H1 (cell line): ENCODE data around the gene EPHB1. TPM values are rescaled to one million over a fixed set of nuclear protein-coding genes. Genes with fewer than 3 reads are reported as not detected.

ENCODE experiments used
- CTCF ChIA-PET: fragments of 300-600 bp; sonication (Branson Sonifier 250); formaldehyde crosslinking; loops from one replicate; lab custom pipeline; 2021; ENCODE audit not compliant: partially characterized antibody; lab: Charles Lee
- POLR2A ChIA-PET: fragments of 300-600 bp; sonication (Branson Sonifier 250); formaldehyde crosslinking; loops from one replicate; lab custom pipeline; 2021; ENCODE audit warnings: inconsistent platforms; ENCODE audit not compliant: partially characterized antibody; lab: Charles Lee
- DNase-seq, 2 experiments: peaks; one replicate each; pipeline versions ENCODE4 v3.0.0 to v3.0.0-alpha.2; 2010 to 2022; ENCODE audit warnings: low spot score in 2 of 2, low read depth in 1 of 2, mixed read lengths in 1 of 2
- FAIRE-seq: peaks from 2 replicates; lab custom pipeline; 2011; peaks lifted over from hg19 to GRCh38; lab: Jason Lieb, UNC
- H2AFZ ChIP-seq: 2 replicates; pipeline ENCODE4 v1.8.1; 2012; ENCODE audit warnings: low read length, inconsistent platforms
- H2AK5ac ChIP-seq: 2 replicates; pipeline ENCODE4 v1.6.1; 2013; ENCODE audit warnings: low read depth, low read length
- H2BK120ac ChIP-seq: replicated peaks from 2 replicates; pipeline ENCODE3; 2013; ENCODE audit warnings: low read depth, low read length, inconsistent platforms
- H2BK12ac ChIP-seq: 2 replicates; pipeline ENCODE4 v1.6.1; 2013; ENCODE audit warnings: low read depth, low read length
- H2BK15ac ChIP-seq: 2 replicates; pipeline ENCODE4 v1.6.1; 2013; ENCODE audit warnings: low read length
- H2BK20ac ChIP-seq: 2 replicates; pipeline ENCODE4 v1.6.1; 2013; ENCODE audit warnings: low read length
- H2BK5ac ChIP-seq: 2 replicates; pipeline ENCODE4 v1.6.1; 2013; ENCODE audit warnings: low read depth, low read length
- H3K14ac ChIP-seq: 2 replicates; pipeline ENCODE4 v1.6.1; 2013; ENCODE audit warnings: inconsistent platforms; ENCODE audit not compliant: insufficient read length
- H3K18ac ChIP-seq: 2 replicates; pipeline ENCODE4 v1.6.1; 2013; ENCODE audit warnings: low read length; ENCODE audit errors: extremely low read depth
- H3K23ac ChIP-seq: 2 replicates; pipeline ENCODE4 v1.6.1; 2013; ENCODE audit warnings: inconsistent platforms; ENCODE audit not compliant: insufficient read length
- H3K23me2 ChIP-seq: 2 replicates; pipeline ENCODE4 v1.6.1; 2013; ENCODE audit warnings: low read depth, low read length
- H3K27ac ChIP-seq: 2 replicates; pipeline ENCODE4 v1.6.1; 2011; ENCODE audit warnings: low read depth, low read length, inconsistent platforms
- H3K27me3 ChIP-seq, 4 experiments: replicated peaks in 1 of 4; 1 replicate in 1 of 4; 2 replicates in 3 of 4; pipeline versions ENCODE4 v1.6.1 to v1.8.1; 2011 to 2013; ENCODE audit warnings: low read length in 3 of 4, mild to moderate bottlenecking in 3 of 4, inconsistent platforms in 2 of 4, mixed read lengths in 2 of 4, moderate library complexity in 1 of 4; ENCODE audit not compliant: control insufficient read depth in 3 of 4, insufficient read depth in 3 of 4; ENCODE audit errors: extremely low read depth in 1 of 4
- H3K36me3 ChIP-seq, 4 experiments: 2 replicates each; pipeline versions ENCODE4 v1.6.1 to v1.8.1; 2011 to 2013; ENCODE audit warnings: mild to moderate bottlenecking in 4 of 4, low read length in 3 of 4, moderate library complexity in 2 of 4, control low read depth in 1 of 4, inconsistent platforms in 1 of 4; ENCODE audit not compliant: insufficient read depth in 4 of 4, control insufficient read depth in 2 of 4
- H3K4ac ChIP-seq: replicated peaks from 2 replicates; pipeline ENCODE3; 2013; ENCODE audit warnings: low read length, low read depth, mixed read lengths, inconsistent platforms; ENCODE audit not compliant: insufficient read length
- H3K4me1 ChIP-seq, 4 experiments: replicated peaks in 1 of 4; 1 replicate in 1 of 4; 2 replicates in 3 of 4; pipeline versions ENCODE4 v1.6.1 to v1.8.1; 2011 to 2013; ENCODE audit warnings: low read length in 3 of 4, inconsistent platforms in 2 of 4, mixed read lengths in 1 of 4; ENCODE audit not compliant: insufficient read depth in 4 of 4, control insufficient read depth in 3 of 4
- H3K4me2 ChIP-seq, 2 experiments: 2 replicates each; pipeline versions ENCODE4 v1.6.1 to v1.8.1; 2011 to 2013; ENCODE audit warnings: low read depth in 2 of 2, low read length in 2 of 2, control low read depth in 1 of 2, inconsistent platforms in 1 of 2, mild to moderate bottlenecking in 1 of 2; ENCODE audit not compliant: insufficient read depth in 1 of 2
- H3K4me3 ChIP-seq, 4 experiments: fragments of 200-600, 300-600 bp in 1 of 4; sonication (generic), shearing (Covaris generic), sonication (Bioruptor Twin) in 1 of 4; 2 replicates each; pipeline versions ENCODE4 v1.5.1 to v1.8.1; 2011 to 2016; ENCODE audit warnings: low read length in 4 of 4, low read depth in 3 of 4, control low read depth in 2 of 4, inconsistent platforms in 2 of 4, mild to moderate bottlenecking in 2 of 4, mixed read lengths in 1 of 4, moderate library complexity in 1 of 4; ENCODE audit not compliant: insufficient read depth in 2 of 4; ENCODE audit errors: extremely low read depth in 1 of 4
- H3K56ac ChIP-seq: replicated peaks from 2 replicates; pipeline ENCODE3; 2013; ENCODE audit warnings: low read depth, mild to moderate bottlenecking, mixed read lengths, low read length, inconsistent platforms; ENCODE audit not compliant: insufficient read length
- H3K79me1 ChIP-seq: 2 replicates; pipeline ENCODE4 v1.6.1; 2013; ENCODE audit warnings: low read depth, low read length, control low read depth
- H3K79me2 ChIP-seq, 2 experiments: 2 replicates each; pipeline versions ENCODE4 v1.6.1 to v1.8.1; 2012 to 2013; ENCODE audit warnings: low read length in 2 of 2, mild to moderate bottlenecking in 2 of 2, inconsistent platforms in 1 of 2; ENCODE audit not compliant: insufficient read depth in 2 of 2, control insufficient read depth in 1 of 2
- H3K9ac ChIP-seq, 4 experiments: replicated peaks in 1 of 4; 1 replicate in 1 of 4; 2 replicates in 3 of 4; pipeline versions ENCODE4 v1.6.1 to v1.8.1; 2011 to 2013; ENCODE audit warnings: low read depth in 3 of 4, low read length in 3 of 4, control low read depth in 2 of 4, mild to moderate bottlenecking in 2 of 4, moderate library complexity in 2 of 4, inconsistent platforms in 1 of 4; ENCODE audit errors: extremely low read depth in 1 of 4
- H3K9me3 ChIP-seq, 2 experiments: 2 replicates each; pipeline versions ENCODE4 v1.6.1 to v1.8.1; 2012 to 2013; ENCODE audit warnings: mild to moderate bottlenecking in 2 of 2, moderate library complexity in 2 of 2, control low read depth in 1 of 2, inconsistent platforms in 1 of 2, low read depth in 1 of 2, low read length in 1 of 2, mixed read lengths in 1 of 2; ENCODE audit not compliant: insufficient read depth in 2 of 2
- H4K20me1 ChIP-seq, 2 experiments: replicated peaks in 1 of 2; 2 replicates each; pipeline versions ENCODE3 to v1.8.1; 2011 to 2013; ENCODE audit warnings: inconsistent platforms in 2 of 2, low read length in 2 of 2, mild to moderate bottlenecking in 1 of 2; ENCODE audit not compliant: insufficient read depth in 2 of 2, control insufficient read depth in 1 of 2
- H4K5ac ChIP-seq: 2 replicates; pipeline ENCODE4 v1.6.1; 2013; ENCODE audit warnings: low read length, low read depth, mixed read lengths, inconsistent platforms; ENCODE audit not compliant: insufficient read length
- H4K8ac ChIP-seq: 2 replicates; pipeline ENCODE4 v1.8.0; 2013; ENCODE audit warnings: mild to moderate bottlenecking, moderate library complexity, low read length, inconsistent platforms; ENCODE audit not compliant: insufficient read depth; ENCODE audit errors: extremely low read depth
- H4K91ac ChIP-seq: replicated peaks from 2 replicates; pipeline ENCODE3; 2013; ENCODE audit warnings: low read length, mixed read lengths, inconsistent platforms; ENCODE audit not compliant: insufficient read length
- ASH2L ChIP-seq: fragments of 200-600, 300-600 bp; sonication (generic); IDR thresholded peaks from one replicate; pipeline ENCODE4 v1.7.1; 2017; ENCODE audit warnings: low read length
- CBX5 ChIP-seq: fragments of 300-800, 300-1000 bp; sonication (generic); IDR thresholded peaks from 2 replicates; pipeline ENCODE4 v1.7.1; 2016; ENCODE audit warnings: antibody characterized with exemption, low read length, low read depth
- CEBPB ChIP-seq: IDR thresholded peaks from 2 replicates; pipeline ENCODE4 v1.6.1; 2012; ENCODE audit warnings: low read depth, low read length
- EP300 ChIP-seq, 2 experiments: IDR thresholded peaks; 1 replicate in 1 of 2; 2 replicates in 1 of 2; pipeline ENCODE4 v1.6.1; 2011 to 2012; ENCODE audit warnings: low read depth in 2 of 2, low read length in 2 of 2, mild to moderate bottlenecking in 2 of 2, borderline replicate concordance in 1 of 2, inconsistent platforms in 1 of 2, moderate library complexity in 1 of 2
- HDAC2 ChIP-seq, 2 experiments: fragments of 300-600 bp in 1 of 2; sonication (generic) in 1 of 2; IDR thresholded peaks; 2 replicates each; pipeline ENCODE4 v1.6.1; 2011 to 2012; ENCODE audit warnings: low read depth in 2 of 2, low read length in 2 of 2, mild to moderate bottlenecking in 2 of 2, moderate library complexity in 2 of 2, borderline replicate concordance in 1 of 2, inconsistent platforms in 1 of 2
- TAF7 ChIP-seq: optimal IDR thresholded peaks from 2 replicates; pipeline ENCODE3; 2011; ENCODE audit warnings: low read depth, mild to moderate bottlenecking, inconsistent platforms, low read length, moderate library complexity, borderline replicate concordance
- ZNF274 ChIP-seq: IDR thresholded peaks from 2 replicates; pipeline ENCODE4 v1.7.0; 2012; ENCODE audit warnings: low read length, borderline replicate concordance; ENCODE audit errors: extremely low read depth
- WGBS, 2 experiments: shearing (Covaris generic) in 1 of 2; methylation state at CpG; one replicate each; pipeline versions ENCODE4 v1.1.6 to v1.1.7; 2013 to 2015; ENCODE audit warnings: low lambda C conversion rate in 2 of 2, mixed read lengths in 2 of 2, inconsistent platforms in 1 of 2, low coverage in 1 of 2, missing lambda C conversion rate in 1 of 2; ENCODE audit not compliant: insufficient replicate concordance in 2 of 2, insufficient coverage in 1 of 2, insufficient read length in 1 of 2; ENCODE audit errors: extremely low coverage in 1 of 2, missing lambda C conversion rate in 1 of 2; 5-methylcytosine and 5-hydroxymethylcytosine counted together
- polyA plus RNA-seq, 7 experiments: library from polyadenylated mRNA; depleted of rRNA in 3 of 7; stranded (reverse) in 5 of 7; unstranded in 2 of 7; fragments of >200 nt in 5 of 7; fragments of 200-250 nt in 2 of 7; gene quantifications; 1 replicate in 5 of 7; 2 replicates in 1 of 7; 4 replicates in 1 of 7; pipeline versions ENCODE4 v1.2.1 to v1.2.3, GENCODE V29; 2011 to 2013; ENCODE audit warnings: missing spikeins in 2 of 7, mixed read lengths in 2 of 7
- total RNA-seq: library from RNA; stranded (reverse); fragmentation: NEBNext Ultra II Directional; extraction: Animal tissue kit (Norgen Biotek cat#: 25700); gene quantifications from 2 replicates; pipeline ENCODE4 v1.2.1, GENCODE V29; 2021
- TF ChIP-seq, protein P1 (sequence below): IDR thresholded peaks from 2 replicates; pipeline ENCODE4 v1.6.1; 2012; ENCODE audit warnings: inconsistent platforms

Gene EPHB1
- total and polyA plus RNA-seq, 2 of the 8 experiments (the other 6 are each of a cell fraction or from before 2014, with no cell fraction given), result 3.5 to 5.9 TPM

GRCh38 chr3:134748698-134749097, 46.4 kb upstream of the EPHB1 start:
- no peak overlapping the region for H3K27ac ChIP-seq
- H2BK5ac ChIP-seq, result no peak overlapping the region
- H3K23ac ChIP-seq, result no peak overlapping the region
- no peak overlapping the region for H3K14ac ChIP-seq
- H2BK15ac ChIP-seq, result no peak overlapping the region
- H2BK120ac ChIP-seq, result no peak overlapping the region
- no peak overlapping the region for H3K18ac ChIP-seq
- no peaks in the 10 kb centered on the region for H4K20me1 ChIP-seq
- no peak overlapping the region for H3K9ac ChIP-seq
- no peak overlapping the region for H3K4ac ChIP-seq
- no peaks in the 10 kb centered on the region for H3K79me2 ChIP-seq
- H3K9me3 ChIP-seq, result no peaks in the 10 kb centered on the region
- no peaks in the 10 kb centered on the region for H3K23me2 ChIP-seq
- ChIA-PET CTCF (interaction anchor here (0.6 to 3.1 kb wide), 7 partner anchors 10 to 1193 kb away, joined by 3 to 16 read pairs (median 3); partner anchors contain the start of gene EPHB1), POLR2A (no interaction called here)
- H3K36me3 ChIP-seq, result no peaks in the 10 kb centered on the region
- no peak overlapping the region for H2BK12ac ChIP-seq
- H2BK20ac ChIP-seq, result no peak overlapping the region
- no peaks in the 10 kb centered on the region for H3K4me1 ChIP-seq
- whole genome bisulfite sequencing, 2 experiments, result 89% methylated on average over 1 of the region's 1 CpG; no CpG with 5 or more reads in 1 of the 2 experiments
- H2AFZ ChIP-seq, result no peak overlapping the region
- H3K79me1 ChIP-seq, result no peaks in the 10 kb centered on the region
- no peak overlapping the region for H4K91ac ChIP-seq
- no peak overlapping the region for H3K4me3 ChIP-seq
- no peak overlapping the region for H4K5ac ChIP-seq
- H3K56ac ChIP-seq, result no peak overlapping the region
- H2AK5ac ChIP-seq, result no peak overlapping the region
- H3K4me2 ChIP-seq, result no peak overlapping the region
- no peak overlapping the region for H4K8ac ChIP-seq
- DNase-seq (peak in 1 of 2 experiments; percentile 19), FAIRE-seq (no peak)
- H3K27me3 ChIP-seq, result no peaks in the 10 kb centered on the region
- TF ChIP-seq CEBPB (no peak), ZNF274 (no peak), CBX5 (no peak), HDAC2 (IDR thresholded peaks at IDR 0.05; ENCODE audit: borderline replicate concordance in 1 of 2, low read depth in 2 of 2, low read length in 2 of 2) (no peak), TAF7 (no peak), EP300 (IDR thresholded peaks at IDR 0.05; ENCODE audit: borderline replicate concordance in 1 of 2, low read depth in 2 of 2, low read length in 2 of 2) (no peak), ASH2L (no peak)
- TF ChIP-seq, protein P1, sequence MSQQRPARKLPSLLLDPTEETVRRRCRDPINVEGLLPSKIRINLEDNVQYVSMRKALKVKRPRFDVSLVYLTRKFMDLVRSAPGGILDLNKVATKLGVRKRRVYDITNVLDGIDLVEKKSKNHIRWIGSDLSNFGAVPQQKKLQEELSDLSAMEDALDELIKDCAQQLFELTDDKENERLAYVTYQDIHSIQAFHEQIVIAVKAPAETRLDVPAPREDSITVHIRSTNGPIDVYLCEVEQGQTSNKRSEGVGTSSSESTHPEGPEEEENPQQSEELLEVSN, result no peak
